ENCODE data around the gene ALDH1B1.

Gene ALDH1B1

GRCh38 chr9:38404314-38404713 lies 11.8 kb downstream of the ALDH1B1 start:
- H3K4me3 ChIP-seq (replicated peaks; ENCODE audit: low read depth, low read length), result no peak overlapping the region
- DNase-seq (ENCODE audit: extremely low read depth, low read depth), result no peak
- TF ChIP-seq, protein P1, sequence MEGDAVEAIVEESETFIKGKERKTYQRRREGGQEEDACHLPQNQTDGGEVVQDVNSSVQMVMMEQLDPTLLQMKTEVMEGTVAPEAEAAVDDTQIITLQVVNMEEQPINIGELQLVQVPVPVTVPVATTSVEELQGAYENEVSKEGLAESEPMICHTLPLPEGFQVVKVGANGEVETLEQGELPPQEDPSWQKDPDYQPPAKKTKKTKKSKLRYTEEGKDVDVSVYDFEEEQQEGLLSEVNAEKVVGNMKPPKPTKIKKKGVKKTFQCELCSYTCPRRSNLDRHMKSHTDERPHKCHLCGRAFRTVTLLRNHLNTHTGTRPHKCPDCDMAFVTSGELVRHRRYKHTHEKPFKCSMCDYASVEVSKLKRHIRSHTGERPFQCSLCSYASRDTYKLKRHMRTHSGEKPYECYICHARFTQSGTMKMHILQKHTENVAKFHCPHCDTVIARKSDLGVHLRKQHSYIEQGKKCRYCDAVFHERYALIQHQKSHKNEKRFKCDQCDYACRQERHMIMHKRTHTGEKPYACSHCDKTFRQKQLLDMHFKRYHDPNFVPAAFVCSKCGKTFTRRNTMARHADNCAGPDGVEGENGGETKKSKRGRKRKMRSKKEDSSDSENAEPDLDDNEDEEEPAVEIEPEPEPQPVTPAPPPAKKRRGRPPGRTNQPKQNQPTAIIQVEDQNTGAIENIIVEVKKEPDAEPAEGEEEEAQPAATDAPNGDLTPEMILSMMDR (IDR thresholded peaks at IDR 0.05; ENCODE audit: low read depth, low read length, missing control alignments), result no peak

- TF ChIP-seq, protein P1 (IDR thresholded peaks at IDR 0.05; ENCODE audit: low read depth, low read length, missing control alignments), result no peak
- H3K4me3 ChIP-seq (replicated peaks; ENCODE audit: low read depth, low read length), result no peak overlapping the region
- DNase-seq (ENCODE audit: extremely low read depth, low read depth), result no peak
Observed at GRCh38 chr9:38405785-38406184, 13.3 kb downstream of the ALDH1B1 start.

DNA sequence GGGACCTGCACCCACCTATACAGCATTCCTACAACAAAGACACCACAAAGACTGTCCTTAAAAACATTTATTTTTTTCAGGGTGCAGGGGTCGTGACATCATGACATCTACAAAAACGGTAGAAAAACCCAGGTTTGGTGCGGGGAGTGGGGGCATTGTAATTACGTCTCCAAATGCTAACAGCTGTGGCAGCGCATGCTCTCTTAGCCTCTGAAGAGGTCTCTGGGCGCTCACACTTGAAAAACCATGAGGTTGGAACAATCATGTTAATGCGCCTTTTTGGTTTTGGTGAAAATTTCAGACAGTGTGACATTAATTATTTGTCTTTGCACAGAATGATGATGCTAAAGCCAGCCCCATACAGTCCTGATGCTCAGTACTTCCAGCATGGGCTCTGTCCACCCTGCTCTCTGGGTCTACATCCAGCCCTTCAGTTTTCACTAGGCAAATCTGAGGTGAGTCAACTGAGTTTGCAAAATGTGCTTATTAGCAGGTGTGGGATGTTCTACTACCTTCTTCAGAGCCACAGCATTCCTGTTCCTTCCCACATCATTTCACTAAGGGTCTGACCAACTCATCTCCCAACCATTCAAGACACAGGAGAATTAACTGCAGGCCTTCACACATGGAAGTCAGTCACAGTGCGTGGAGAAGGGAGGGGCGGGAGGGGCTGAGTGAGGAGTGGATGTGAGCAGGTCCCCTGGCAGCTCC lies 14.1 kb downstream of the ALDH1B1 start:
- TF ChIP-seq, protein P1 (IDR thresholded peaks at IDR 0.05; ENCODE audit: low read depth, low read length, missing control alignments), result no peak
- no peak overlapping the region for H3K4me3 ChIP-seq (replicated peaks; ENCODE audit: low read depth, low read length)

GRCh38 chr9:38408719-38409118 lies 16.2 kb downstream of the ALDH1B1 start:
- no peak for DNase-seq (ENCODE audit: extremely low read depth, low read depth)
- TF ChIP-seq, protein P1 (IDR thresholded peaks at IDR 0.05; ENCODE audit: low read depth, low read length, missing control alignments), result no peak
- H3K4me3 ChIP-seq (replicated peaks; ENCODE audit: low read depth, low read length), result no peak overlapping the region

More for the DNA sequence above, 14.1 kb downstream of the ALDH1B1 start:
- DNase-seq (ENCODE audit: extremely low read depth, low read depth), result no peak

GRCh38 chr9:38412751-38413150 lies 20.2 kb downstream of the ALDH1B1 start:
- TF ChIP-seq, protein P1 (IDR thresholded peaks at IDR 0.05; ENCODE audit: low read depth, low read length, missing control alignments), result no peak
- no peak for DNase-seq (ENCODE audit: extremely low read depth, low read depth)
- H3K4me3 ChIP-seq (replicated peaks; ENCODE audit: low read depth, low read length), result no peak overlapping the region

DNA sequence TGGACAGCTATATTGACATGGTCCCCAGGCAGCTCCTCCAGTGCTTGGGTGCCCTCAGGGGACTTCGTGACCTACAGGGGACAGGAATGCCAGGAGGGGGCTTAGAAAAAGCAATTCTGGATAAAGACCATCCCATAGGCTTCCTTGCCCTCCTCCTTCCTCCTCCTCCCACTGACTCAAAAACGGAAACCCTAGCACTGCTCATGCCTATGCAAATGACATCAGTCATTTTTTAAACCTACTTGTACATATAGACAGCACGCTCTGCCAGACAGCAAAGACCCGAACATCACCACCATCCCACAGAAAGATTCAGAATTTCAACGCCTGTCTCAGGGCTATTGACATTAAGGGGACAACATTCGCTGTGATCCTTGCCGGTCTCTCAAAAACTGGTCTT lies 20.8 kb downstream of the ALDH1B1 start:
- TF ChIP-seq, protein P1 (IDR thresholded peaks at IDR 0.05; ENCODE audit: low read depth, low read length, missing control alignments), result no peak

More for the DNA sequence above, 20.8 kb downstream of the ALDH1B1 start:
- H3K4me3 ChIP-seq (replicated peaks; ENCODE audit: low read depth, low read length), result no peak overlapping the region
- no peak for DNase-seq (ENCODE audit: extremely low read depth, low read depth)

Measured in HFF-Myc (cell line).